KMS-11 (cell line): ENCODE results near the gene TSHR.

Experiments
- H2AFZ ChIP-seq: fragments of 200-600 bp; sonication (generic); 2 replicates; pipeline ENCODE4 v1.6.1; 2016; ENCODE audit warnings: antibody characterized with exemption, mixed run types, low read depth
- H3K27ac ChIP-seq: fragments of 200-600 bp; sonication (generic); 2 replicates; pipeline ENCODE4 v1.6.1; 2016; ENCODE audit warnings: mild to moderate bottlenecking, mixed run types
- H3K27me3 ChIP-seq: fragments of 200-600 bp; sonication (generic); 2 replicates; pipeline ENCODE4 v1.6.1; 2017; ENCODE audit warnings: mild to moderate bottlenecking, low read depth, mixed run types, moderate library complexity; ENCODE audit not compliant: insufficient read depth
- H3K36me3 ChIP-seq: fragments of 200-600 bp; sonication (generic); 2 replicates; pipeline ENCODE4 v1.6.1; 2017; ENCODE audit warnings: mild to moderate bottlenecking, mixed run types; ENCODE audit not compliant: insufficient read depth
- H3K4me1 ChIP-seq: fragments of 200-600 bp; sonication (generic); 2 replicates; pipeline ENCODE4 v1.6.1; 2016; ENCODE audit warnings: mild to moderate bottlenecking, low read depth, mixed run types; ENCODE audit not compliant: poor library complexity, severe bottlenecking
- H3K4me2 ChIP-seq: fragments of 200-600 bp; sonication (generic); 2 replicates; pipeline ENCODE4 v1.7.0; 2016; ENCODE audit warnings: mild to moderate bottlenecking, mixed run types
- H3K4me3 ChIP-seq: fragments of 200-600 bp; sonication (generic); IDR thresholded peaks from 2 replicates; pipeline ENCODE4 v1.6.1; 2017; ENCODE audit warnings: low read depth, low read length, mixed read lengths; ENCODE audit not compliant: insufficient read depth
- H3K79me2 ChIP-seq: fragments of 200-600 bp; sonication (generic); 2 replicates; pipeline ENCODE4 v1.6.1; 2016; ENCODE audit warnings: low read depth, mixed run types; ENCODE audit not compliant: insufficient read depth
- H3K9ac ChIP-seq: fragments of 200-600 bp; sonication (generic); 2 replicates; pipeline ENCODE4 v1.6.1; 2016; ENCODE audit warnings: mild to moderate bottlenecking, mixed run types
- H4K20me1 ChIP-seq: fragments of 200-600 bp; sonication (generic); 2 replicates; pipeline ENCODE4 v1.6.1; 2016; ENCODE audit warnings: mild to moderate bottlenecking, mixed run types; ENCODE audit not compliant: insufficient read depth
- CTCF ChIP-seq: fragments of 200-600 bp; sonication (generic); conservative IDR thresholded peaks from 2 replicates; pipeline ENCODE4 v1.6.1; 2017; ENCODE audit warnings: low read depth, mild to moderate bottlenecking, antibody characterized with exemption, low read length, moderate library complexity, mixed read lengths

The TSHR gene

GRCh38 chr14:80954687-80955299 lies 628 bp upstream of the TSHR start:
- H3K4me3 ChIP-seq = no peak overlapping the region
- peak overlapping the region; percentile 33 for H3K4me2 ChIP-seq
- H3K9ac ChIP-seq = peak overlapping the region; percentile 79
- peak overlapping the region; percentile 89 for H3K27ac ChIP-seq
- H3K36me3 ChIP-seq = no peaks in the 10 kb centered on the region
- no peaks in the 10 kb centered on the region for H3K27me3 ChIP-seq
- TF ChIP-seq CTCF = peak; percentile 79
- peaks cover 30% of the 10 kb centered on the region; the same call in 1 of the 2 replicates for H3K79me2 ChIP-seq
- peak overlapping the region; percentile 49; the same call in 1 of the 2 replicates for H2AFZ ChIP-seq
- H4K20me1 ChIP-seq = no peaks in the 10 kb centered on the region
- H3K4me1 ChIP-seq = peaks cover 35% of the 10 kb centered on the region

GRCh38 chr14:80956102-80956501 lies 681 bp downstream of the TSHR start:
- Histone ChIP-seq H3K4me1 (peaks cover 46% of the 10 kb centered on the region), H3K4me3 (no peak overlapping the region)

GRCh38 chr14:80956922-80957321 lies 1.5 kb downstream of the TSHR start:
- H3K4me1 ChIP-seq = peaks cover 53% of the 10 kb centered on the region
- no peaks in the 10 kb centered on the region for H3K36me3 ChIP-seq
- peak overlapping the region; percentile 79 for H3K9ac ChIP-seq
- H3K27ac ChIP-seq = peak overlapping the region; percentile 89
- H4K20me1 ChIP-seq = no peaks in the 10 kb centered on the region
- no peak overlapping the region for H2AFZ ChIP-seq
- peaks cover 38% of the 10 kb centered on the region; the same call in 1 of the 2 replicates for H3K79me2 ChIP-seq
- no peaks in the 10 kb centered on the region for H3K27me3 ChIP-seq
- no peak for TF ChIP-seq CTCF
- no peak overlapping the region for H3K4me3 ChIP-seq
- peak overlapping the region; percentile 75 for H3K4me2 ChIP-seq

More at GRCh38 chr14:80956102-80956501, 681 bp downstream of the TSHR start:
- peaks cover 36% of the 10 kb centered on the region; the same call in 1 of the 2 replicates for H3K79me2 ChIP-seq
- no peak overlapping the region for H2AFZ ChIP-seq
- H3K27ac ChIP-seq = peak overlapping the region; percentile 89
- no peaks in the 10 kb centered on the region for H3K36me3 ChIP-seq
- no peaks in the 10 kb centered on the region for H3K27me3 ChIP-seq
- peak overlapping the region; percentile 75 for H3K4me2 ChIP-seq
- peak overlapping the region; percentile 79 for H3K9ac ChIP-seq
- no peak for TF ChIP-seq CTCF
- no peaks in the 10 kb centered on the region for H4K20me1 ChIP-seq

- no peaks in the 10 kb centered on the region for H4K20me1 ChIP-seq
- H3K4me1 ChIP-seq = peaks cover 60% of the 10 kb centered on the region
- no peak overlapping the region for H3K4me3 ChIP-seq
- peak overlapping the region; percentile 75 for H3K4me2 ChIP-seq
- H3K9ac ChIP-seq = peak overlapping the region; percentile 79; the same call in 1 of the 2 replicates
- no peaks in the 10 kb centered on the region for H3K36me3 ChIP-seq
- TF ChIP-seq CTCF = no peak
- peak overlapping the region; percentile 89 for H3K27ac ChIP-seq
- H3K79me2 ChIP-seq = peaks cover 42% of the 10 kb centered on the region; the same call in 1 of the 2 replicates
- no peak overlapping the region for H2AFZ ChIP-seq
- H3K27me3 ChIP-seq = no peaks in the 10 kb centered on the region
These were observed 2.2 kb downstream of the TSHR start for GRCh38 chr14:80957613-80958012.
